ENCODE data around the gene ATP10A.
"Not testable (repeated sequence)": the region's sequence is repeated elsewhere in the genome, so short reads cannot be mapped to it uniquely, and the experiment has no call there.

ATP10A gene

GRCh38 chr15:25883463-25884259, 20.5 kb upstream of the ATP10A start:
- DNase-seq: no peak

GRCh38 chr15:25882466-25882865, 19.3 kb upstream of the ATP10A start:
- no peak for DNase-seq

GRCh38 chr15:25880877-25881276, 17.8 kb upstream of the ATP10A start:
- not testable (repeated sequence) for DNase-seq

GRCh38 chr15:25880411-25880810, 17.3 kb upstream of the ATP10A start:
- no peak for DNase-seq

- no peak for DNase-seq
These were observed 16.3 kb upstream of the ATP10A start for GRCh38 chr15:25879438-25879837.

GRCh38 chr15:25877681-25878080, 14.6 kb upstream of the ATP10A start:
- no peak for DNase-seq

- DNase-seq: no peak
These were observed 13.4 kb upstream of the ATP10A start for GRCh38 chr15:25876231-25877140.

GRCh38 chr15:25875566-25875965, 12.4 kb upstream of the ATP10A start:
- no peak for DNase-seq

- DNase-seq: no peak
These were observed 11.3 kb upstream of the ATP10A start for GRCh38 chr15:25874379-25874778.

GRCh38 chr15:25871403-25871802, 8.3 kb upstream of the ATP10A start:
- no peak for DNase-seq

- no peak for DNase-seq
These were observed 7.8 kb upstream of the ATP10A start for GRCh38 chr15:25870938-25871337.

- DNase-seq: no peak
These were observed 6.6 kb upstream of the ATP10A start for GRCh38 chr15:25869701-25870100.

GRCh38 chr15:25866874-25867273, 3.7 kb upstream of the ATP10A start:
- DNase-seq: no peak

- DNase-seq: no peak
These were observed 3.1 kb upstream of the ATP10A start for GRCh38 chr15:25866251-25866650.

GRCh38 chr15:25864966-25865365, 1.8 kb upstream of the ATP10A start:
- DNase-seq: no peak

- DNase-seq: no peak
These were observed 947 bp upstream of the ATP10A start for GRCh38 chr15:25863968-25864580.

GRCh38 chr15:25862472-25863110, 536 bp downstream of the ATP10A start:
- no peak for DNase-seq

GRCh38 chr15:25862071-25862471, 1.1 kb downstream of the ATP10A start:
- no peak for DNase-seq

GRCh38 chr15:25860885-25861866, 2.0 kb downstream of the ATP10A start:
- DNase-seq: no peak

GRCh38 chr15:25859838-25860645, 3.1 kb downstream of the ATP10A start:
- no peak for DNase-seq
